Body of pancreas (tissue), 4 donors: ENCODE data around the gene PPM1A. TPM values are rescaled to one million over a fixed set of nuclear protein-coding genes. Genes with fewer than 3 reads are reported as not detected.

Experiments
- ATAC-seq: fragments of 150-250 bp; one replicate; pipeline ENCODE4 v1.9.1; 2016
- DNase-seq, 4 donors: peaks; one replicate each; pipeline ENCODE4 v3.0.0-alpha.2; 2019
- H3K27ac ChIP-seq, 4 donors: fragments of 200-600 bp; sonication (generic); 1 replicate in 3 of 4; 2 replicates in 1 of 4; pipeline versions ENCODE4 v1.5.1 to v1.6.1; 2016 to 2019; ENCODE audit warnings: mild to moderate bottlenecking in 1 of 4, mixed read lengths in 1 of 4, moderate library complexity in 1 of 4
- H3K27me3 ChIP-seq, 2 donors: fragments of 200-600 bp; sonication (generic); one replicate each; pipeline ENCODE4 v1.6.0; 2016; ENCODE audit warnings: mild to moderate bottlenecking in 1 of 2
- H3K36me3 ChIP-seq, 2 donors: fragments of 200-600 bp; sonication (generic); replicated peaks in 1 of 2; 2 replicates each; pipeline ENCODE4 v1.5.1; 2016; ENCODE audit warnings: low read depth in 2 of 2; ENCODE audit not compliant: insufficient read depth in 1 of 2
- H3K4me1 ChIP-seq: fragments of 200-600 bp; sonication (generic); one replicate; pipeline ENCODE4 v1.6.0; 2016
- H3K4me3 ChIP-seq, 2 donors: fragments of 200-600 bp; sonication (generic); 1 replicate in 1 of 2; 2 replicates in 1 of 2; pipeline ENCODE4 v1.5.1; 2016 to 2019
- H3K9me3 ChIP-seq, 3 donors: fragments of 200-600 bp; sonication (generic); 1 replicate in 2 of 3; 2 replicates in 1 of 3; pipeline ENCODE4 v1.5.1; 2016
- POLR2A ChIP-seq, 3 donors: fragments of 450-650 bp; IDR thresholded peaks; one replicate each; pipeline ENCODE4 v1.6.1; 2016; ENCODE audit warnings: antibody characterized with exemption in 3 of 3, mild to moderate bottlenecking in 2 of 3
- WGBS, 2 donors: methylation state at CpG; one replicate each; pipeline ENCODE4 v1.1.5; 2017; 5-methylcytosine and 5-hydroxymethylcytosine counted together
- intact Hi-C: fragments of 100-400 bp; cut with DNase I; formaldehyde crosslinking; loops from one replicate; pipeline ENCODE4 v1.15.1; 2023
- total RNA-seq, 2 donors: library from RNA; depleted of rRNA; stranded (reverse); fragments of >200 nt; gene quantifications; one replicate each; pipeline ENCODE4 v1.1.0, GENCODE V29; 2016
- TF ChIP-seq, protein P1 (sequence below), 7 experiments: fragments of 450-650 bp in 4 of 7; fragments of 200-600 bp in 3 of 7; sonication (generic) in 3 of 7; IDR thresholded peaks; one replicate each; pipeline ENCODE4 v1.5.1; 2016 to 2019; ENCODE audit warnings: antibody characterized with exemption in 7 of 7

Gene PPM1A
- total RNA-seq, 2 donors from 2014 or later: 12.5 to 24.1 TPM

DNA sequence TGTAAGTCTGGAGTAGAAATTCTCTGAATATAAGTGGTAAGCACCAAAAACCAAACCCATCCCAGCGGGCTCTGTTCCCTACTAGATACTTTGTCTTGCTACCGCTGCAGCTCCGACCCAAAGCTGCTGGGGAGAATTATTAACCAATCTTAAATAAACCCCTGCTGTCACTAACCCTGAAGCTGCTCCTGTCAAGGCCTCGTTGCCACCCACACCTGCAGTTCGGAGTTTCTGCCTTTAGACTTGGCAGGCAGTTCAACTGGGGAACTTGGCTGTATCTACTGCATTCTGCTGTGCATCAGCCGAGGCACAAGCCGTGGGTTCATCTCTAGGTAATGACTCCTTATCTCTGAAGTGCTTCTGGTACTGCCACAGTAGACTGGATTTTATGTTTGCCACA is 55.5 kb downstream of the PPM1A start:
- H3K27ac ChIP-seq: peak overlapping the region in 2 of 4 donors; percentile 21 to 31
- H3K9me3 ChIP-seq: no peaks in the 10 kb centered on the region
- no peaks in the 10 kb centered on the region for H3K27me3 ChIP-seq
- H3K4me1 ChIP-seq: peaks cover 16% of the 10 kb centered on the region
- ATAC-seq (peak; percentile 87), DNase-seq (peak; percentile 58 to 79 (median 72))
- WGBS, 2 donors: 18 to 21% methylated on average over 7 of the region's 7 CpGs
- intact Hi-C loops: no loop called here
- no peaks in the 10 kb centered on the region for H3K36me3 ChIP-seq
- TF ChIP-seq POLR2A (IDR thresholded peaks at IDR 0.05): peak in 1 of 3 donors; percentile 12
- TF ChIP-seq, protein P1, sequence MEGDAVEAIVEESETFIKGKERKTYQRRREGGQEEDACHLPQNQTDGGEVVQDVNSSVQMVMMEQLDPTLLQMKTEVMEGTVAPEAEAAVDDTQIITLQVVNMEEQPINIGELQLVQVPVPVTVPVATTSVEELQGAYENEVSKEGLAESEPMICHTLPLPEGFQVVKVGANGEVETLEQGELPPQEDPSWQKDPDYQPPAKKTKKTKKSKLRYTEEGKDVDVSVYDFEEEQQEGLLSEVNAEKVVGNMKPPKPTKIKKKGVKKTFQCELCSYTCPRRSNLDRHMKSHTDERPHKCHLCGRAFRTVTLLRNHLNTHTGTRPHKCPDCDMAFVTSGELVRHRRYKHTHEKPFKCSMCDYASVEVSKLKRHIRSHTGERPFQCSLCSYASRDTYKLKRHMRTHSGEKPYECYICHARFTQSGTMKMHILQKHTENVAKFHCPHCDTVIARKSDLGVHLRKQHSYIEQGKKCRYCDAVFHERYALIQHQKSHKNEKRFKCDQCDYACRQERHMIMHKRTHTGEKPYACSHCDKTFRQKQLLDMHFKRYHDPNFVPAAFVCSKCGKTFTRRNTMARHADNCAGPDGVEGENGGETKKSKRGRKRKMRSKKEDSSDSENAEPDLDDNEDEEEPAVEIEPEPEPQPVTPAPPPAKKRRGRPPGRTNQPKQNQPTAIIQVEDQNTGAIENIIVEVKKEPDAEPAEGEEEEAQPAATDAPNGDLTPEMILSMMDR (IDR thresholded peaks at IDR 0.05): peak in 1 of 7 experiments; percentile 17
- H3K4me3 ChIP-seq: no peak overlapping the region

DNA sequence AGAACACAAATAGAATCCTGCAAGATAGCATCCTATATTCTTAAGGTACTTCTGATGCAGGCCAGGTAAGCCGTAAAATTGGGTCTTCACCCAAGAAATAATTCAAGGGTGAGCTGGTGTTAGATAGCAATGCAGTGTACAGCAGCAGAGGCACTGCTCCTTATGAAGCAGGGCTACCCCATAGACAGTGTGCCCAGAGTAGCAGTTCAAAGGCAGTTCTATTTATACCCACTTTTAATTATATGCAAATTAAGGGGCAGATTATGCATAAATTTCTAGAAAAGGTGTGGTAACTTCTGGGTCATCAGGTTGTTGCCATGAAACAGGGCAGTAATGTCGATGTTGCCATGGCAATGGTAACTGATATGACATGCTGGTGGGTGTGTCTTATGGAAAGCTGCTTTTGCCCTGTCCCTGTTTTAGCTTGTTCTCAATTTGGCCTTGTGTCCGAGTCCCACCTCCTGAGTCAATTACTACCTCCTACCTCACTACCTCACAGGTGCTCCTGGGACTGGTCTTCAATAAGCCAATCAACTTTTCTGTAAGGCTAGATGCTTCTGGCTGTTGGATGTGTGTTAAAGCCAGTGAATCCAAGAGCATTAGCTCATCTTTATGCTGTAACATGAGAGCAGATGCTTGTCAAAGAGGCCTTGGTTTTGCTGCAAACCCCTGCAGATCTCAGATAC is 61.0 kb downstream of the PPM1A start:
- DNase-seq (no peak), ATAC-seq (no peak)
- Histone ChIP-seq H3K27ac (no peak overlapping the region), H3K36me3 (no peaks in the 10 kb centered on the region), H3K4me1 (peaks cover under 1% of the 10 kb centered on the region), H3K9me3 (no peaks in the 10 kb centered on the region), H3K4me3 (no peak overlapping the region), H3K27me3 (no peaks in the 10 kb centered on the region)
- intact Hi-C loops: no loop called here
- 77% methylated on average over 3 of the region's 3 CpGs for WGBS, 2 donors
- no peak for TF ChIP-seq POLR2A (IDR thresholded peaks at IDR 0.05)
- TF ChIP-seq, protein P1 (IDR thresholded peaks at IDR 0.05): no peak

DNA sequence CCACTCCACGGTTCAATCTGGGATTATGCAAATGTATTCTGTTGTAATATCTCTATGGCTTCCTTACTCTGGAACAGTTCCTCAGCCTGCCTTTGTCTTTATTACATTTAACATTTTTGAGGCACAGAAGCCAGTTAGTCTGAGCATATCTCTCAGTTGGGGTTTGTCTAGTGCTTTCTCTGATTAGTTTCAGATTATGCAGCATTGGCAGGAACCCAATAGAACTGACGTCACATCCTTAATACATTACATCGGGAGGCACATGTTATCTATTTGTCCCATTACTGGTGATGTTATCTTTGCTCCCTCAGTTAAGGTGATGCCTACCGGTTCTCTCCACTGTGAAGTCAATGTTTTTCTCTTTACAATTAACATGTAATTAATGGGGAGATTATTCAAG is 62.4 kb downstream of the PPM1A start:
- H3K4me3 ChIP-seq: no peak overlapping the region
- no peaks in the 10 kb centered on the region for H3K36me3 ChIP-seq
- 8 to 13% methylated on average over 4 of the region's 4 CpGs for WGBS, 2 donors
- no peaks in the 10 kb centered on the region for H3K4me1 ChIP-seq
- H3K27me3 ChIP-seq: no peaks in the 10 kb centered on the region
- DNase-seq (no peak), ATAC-seq (no peak)
- no peaks in the 10 kb centered on the region for H3K9me3 ChIP-seq
- intact Hi-C loops: no loop called here
- no peak for TF ChIP-seq POLR2A (IDR thresholded peaks at IDR 0.05)
- TF ChIP-seq, protein P1 (IDR thresholded peaks at IDR 0.05): no peak
- H3K27ac ChIP-seq: no peak overlapping the region

- WGBS, 2 donors: 70 to 83% methylated on average over 6 of the region's 6 CpGs
- ATAC-seq: no peak
- H3K9me3 ChIP-seq: no peaks in the 10 kb centered on the region
- no peaks in the 10 kb centered on the region for H3K36me3 ChIP-seq
- intact Hi-C loops: no loop called here
- no peak overlapping the region for H3K4me3 ChIP-seq
- DNase-seq: no peak
- no peaks in the 10 kb centered on the region for H3K27me3 ChIP-seq
- TF ChIP-seq POLR2A (IDR thresholded peaks at IDR 0.05): no peak
- TF ChIP-seq, protein P1 (IDR thresholded peaks at IDR 0.05): no peak
- no peaks in the 10 kb centered on the region for H3K4me1 ChIP-seq
- no peak overlapping the region for H3K27ac ChIP-seq
Observed at GRCh38 chr14:60313093-60313492, 64.1 kb downstream of the PPM1A start.
